GM12873 (cell line): ENCODE measurements around the gene PRMT2.

Experiments
- CTCF ChIP-seq: IDR thresholded peaks from 2 replicates; pipeline ENCODE4 v1.5.1; 2012; ENCODE audit warnings: low read depth, mild to moderate bottlenecking, moderate library complexity, low read length, control low read depth; ENCODE audit not compliant: insufficient read depth; ENCODE audit errors: missing control alignments

Gene PRMT2

GRCh38 chr21:46648539-46648938, 13.1 kb downstream of the PRMT2 start:
- TF ChIP-seq CTCF: no peak

GRCh38 chr21:46649356-46649755, 13.9 kb downstream of the PRMT2 start:
- no peak for TF ChIP-seq CTCF

GRCh38 chr21:46650476-46651098, 15.1 kb downstream of the PRMT2 start:
- TF ChIP-seq CTCF: no peak

- no peak for TF ChIP-seq CTCF
Measured at GRCh38 chr21:46651121-46651520, 15.6 kb downstream of the PRMT2 start.

GRCh38 chr21:46655230-46655629, 19.8 kb downstream of the PRMT2 start:
- no peak for TF ChIP-seq CTCF

- TF ChIP-seq CTCF: no peak
Measured at GRCh38 chr21:46656820-46657219, 21.3 kb downstream of the PRMT2 start.

- TF ChIP-seq CTCF: no peak
Measured at GRCh38 chr21:46660505-46660904, 25.0 kb downstream of the PRMT2 start.
